GM23338 (cell line): ENCODE measurements around the gene VSTM5. TPM values are rescaled to one million over a fixed set of nuclear protein-coding genes. Genes with fewer than 3 reads are reported as not detected.

Experiments
- ATAC-seq: fragments of 200-7000 bp; cut with Tn5 transposase; 3 replicates; pipeline ENCODE4 v1.9.1; 2020
- DNase-seq: peaks from one replicate; pipeline ENCODE4 v3.0.0-alpha.2; 2015; ENCODE audit warnings: low spot score
- H2AFZ ChIP-seq: fragments of 200-600 bp; sonication (generic); 2 replicates; pipeline ENCODE4 v1.8.0; 2016; ENCODE audit warnings: antibody characterized with exemption, mild to moderate bottlenecking, moderate library complexity
- H3F3A ChIP-seq: fragments of 200-600 bp; sonication (generic); replicated peaks from 2 replicates; pipeline ENCODE4 v1.8.0; 2017; ENCODE audit warnings: antibody characterized with exemption, mixed run types, low read depth
- H3K27ac ChIP-seq: fragments of 200-600 bp; sonication (generic); 2 replicates; pipeline ENCODE4 v1.6.1; 2016; ENCODE audit warnings: low read depth
- H3K27me3 ChIP-seq: fragments of 200-600 bp; sonication (generic); 2 replicates; pipeline ENCODE4 v1.8.0; 2016; ENCODE audit warnings: mild to moderate bottlenecking, mixed run types, moderate library complexity; ENCODE audit not compliant: insufficient read depth
- H3K36me3 ChIP-seq: fragments of 200-600 bp; sonication (generic); 2 replicates; pipeline ENCODE4 v1.8.0; 2016; ENCODE audit warnings: mild to moderate bottlenecking; ENCODE audit not compliant: insufficient read depth
- H3K4me1 ChIP-seq: fragments of 200-600 bp; sonication (generic); 2 replicates; pipeline ENCODE4 v1.8.0; 2016; ENCODE audit warnings: mild to moderate bottlenecking, moderate library complexity; ENCODE audit not compliant: insufficient read depth
- H3K4me2 ChIP-seq: fragments of 200-600 bp; sonication (generic); 2 replicates; pipeline ENCODE4 v1.7.1; 2017; ENCODE audit warnings: mixed run types
- H3K4me3 ChIP-seq: fragments of 200-600 bp; sonication (generic); 2 replicates; pipeline ENCODE4 v1.6.1; 2016; ENCODE audit warnings: mixed run types
- H3K79me2 ChIP-seq: fragments of 200-600 bp; sonication (generic); replicated peaks from 2 replicates; pipeline ENCODE4 v1.8.0; 2017; ENCODE audit warnings: mild to moderate bottlenecking; ENCODE audit not compliant: insufficient read depth
- H3K9me2 ChIP-seq: fragments of 200-600 bp; sonication (generic); 2 replicates; pipeline ENCODE4 v1.8.0; 2017; ENCODE audit not compliant: insufficient read depth
- H4K20me1 ChIP-seq: fragments of 200-600 bp; sonication (generic); replicated peaks from 2 replicates; pipeline ENCODE4 v1.8.0; 2017; ENCODE audit warnings: mild to moderate bottlenecking; ENCODE audit not compliant: insufficient read depth
- H3K27ac Mint-ChIP-seq: 2 replicates; pipeline ENCODE4 v1.8.0; 2020; ENCODE audit warnings: inconsistent platforms, mild to moderate bottlenecking, moderate library complexity, mixed read lengths
- H3K27me3 Mint-ChIP-seq: 3 replicates; pipeline ENCODE4 v1.8.0; 2022; ENCODE audit warnings: low read depth, mild to moderate bottlenecking, moderate library complexity, mixed read lengths, inconsistent platforms; ENCODE audit not compliant: insufficient read depth, poor library complexity
- H3K36me3 Mint-ChIP-seq: 3 replicates; pipeline ENCODE4 v1.8.0; 2021; ENCODE audit warnings: low read depth, mild to moderate bottlenecking, inconsistent platforms, moderate library complexity, mixed read lengths
- H3K4me1 Mint-ChIP-seq: 3 replicates; pipeline ENCODE4 v1.8.0; 2020; ENCODE audit warnings: mild to moderate bottlenecking, inconsistent platforms, mixed read lengths
- H3K4me3 Mint-ChIP-seq: 3 replicates; pipeline ENCODE4 v1.8.0; 2021; ENCODE audit warnings: moderate library complexity, mild to moderate bottlenecking, inconsistent platforms, mixed read lengths
- H3K9me3 Mint-ChIP-seq: 3 replicates; pipeline ENCODE4 v1.8.0; 2020; ENCODE audit warnings: moderate library complexity, mild to moderate bottlenecking, inconsistent platforms, mixed read lengths
- CREB1 ChIP-seq: fragments of 250-450 bp; sonication (Bioruptor Pico); IDR thresholded peaks from 2 replicates; pipeline ENCODE4 v1.5.0; 2020; ENCODE audit warnings: low read depth, mild to moderate bottlenecking, moderate library complexity
- EZH2 ChIP-seq: fragments of 200-600 bp; sonication (generic); IDR thresholded peaks from one replicate; pipeline ENCODE4 v1.8.0; 2017; ENCODE audit warnings: antibody characterized with exemption, mild to moderate bottlenecking, low read depth; ENCODE audit not compliant: unreplicated experiment
- EZH2phosphoT487 ChIP-seq: fragments of 200-600 bp; sonication (generic); IDR thresholded peaks from one replicate; pipeline ENCODE4 v1.8.1; 2018; ENCODE audit warnings: antibody characterized with exemption; ENCODE audit not compliant: unreplicated experiment
- JUNB ChIP-seq: IDR thresholded peaks from one replicate; pipeline ENCODE4 v1.6.1; 2016; ENCODE audit warnings: antibody characterized with exemption; ENCODE audit not compliant: unreplicated experiment
- NANOG ChIP-seq: IDR thresholded peaks from 2 replicates; pipeline ENCODE4 v1.6.1; 2016; ENCODE audit warnings: antibody characterized with exemption, borderline replicate concordance
- POLR2AphosphoS5 ChIP-seq: IDR thresholded peaks from 2 replicates; pipeline ENCODE4 v1.6.1; 2016; ENCODE audit warnings: antibody characterized with exemption, low read depth
- ZNF114 ChIP-seq: fragments of 250-450 bp; sonication (Bioruptor Pico); IDR thresholded peaks from 2 replicates; pipeline ENCODE4 v1.5.0; 2020; ENCODE audit warnings: mild to moderate bottlenecking, moderate library complexity
- ZNF331 ChIP-seq: fragments of 250-450 bp; sonication (Bioruptor Pico); IDR thresholded peaks from 2 replicates; pipeline ENCODE4 v1.5.0; 2020; ENCODE audit warnings: low read depth, mild to moderate bottlenecking, moderate library complexity
- polyA plus RNA-seq: library from polyadenylated mRNA; unstranded; fragments of >200 nt; fragmentation: Nextera tagmentation; extraction: Ambion mirVana; gene quantifications from 2 replicates; pipeline ENCODE4 v1.2.1, GENCODE V29; 2016
- total RNA-seq: library from RNA; depleted of rRNA; stranded (reverse); fragments of >200 nt; shearing (Covaris generic); gene quantifications from 2 replicates; pipeline ENCODE4 v1.2.3, GENCODE V29; 2014
- TF ChIP-seq, protein P1 (sequence below): IDR thresholded peaks from one replicate; pipeline ENCODE4 v1.6.1; 2018; ENCODE audit warnings: antibody characterized with exemption; ENCODE audit not compliant: unreplicated experiment
- TF ChIP-seq, protein P2 (sequence below): IDR thresholded peaks from 2 replicates; pipeline ENCODE4 v1.6.1; 2016; ENCODE audit warnings: antibody characterized with exemption
- TF ChIP-seq, protein P3 (sequence below): fragments of 250-450 bp; sonication (Bioruptor Pico); IDR thresholded peaks from 2 replicates; pipeline ENCODE4 v1.5.0; 2020; ENCODE audit warnings: mild to moderate bottlenecking, moderate library complexity

The VSTM5 gene
- total and polyA plus RNA-seq, 2 experiments from 2014 or later: 0.21 to 0.66 TPM

DNA sequence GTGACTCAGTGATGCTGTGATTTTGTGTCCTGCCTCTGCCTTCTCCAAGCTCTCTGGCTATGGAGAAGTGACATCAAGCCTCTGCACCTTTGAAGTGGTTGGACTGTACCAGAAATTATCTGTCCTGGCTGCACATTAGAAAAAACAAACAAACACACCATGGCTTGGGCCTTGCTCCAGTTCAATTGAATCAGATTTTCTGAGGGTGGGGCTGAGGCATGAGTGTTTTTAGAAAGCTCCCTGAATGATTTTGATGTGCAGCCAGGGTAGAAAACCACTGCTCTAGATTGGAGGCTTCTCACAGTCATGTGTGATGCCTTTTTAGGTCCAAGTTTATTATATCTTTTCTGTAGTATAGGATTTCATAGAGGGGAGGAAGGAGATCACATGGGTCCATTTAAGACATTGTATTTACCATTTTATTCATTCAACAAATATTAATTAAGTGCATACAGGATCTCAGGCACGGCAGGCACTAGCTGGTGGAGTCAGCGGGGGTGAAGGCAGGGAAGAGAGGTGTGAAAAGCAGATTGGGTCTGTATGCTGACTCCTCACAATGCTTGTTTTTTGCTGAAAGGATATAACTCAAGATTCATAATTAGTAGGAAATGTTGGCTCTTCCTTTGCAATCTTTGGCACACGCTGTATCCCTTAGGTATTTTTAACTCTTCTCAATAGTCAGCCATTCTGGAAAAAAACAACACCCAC, 7.1 kb upstream of the VSTM5 start:
- Histone ChIP-seq H3K4me2 (no peak overlapping the region), H2AFZ (no peak overlapping the region), H4K20me1 (no peaks in the 10 kb centered on the region), H3K9me2 (no peaks in the 10 kb centered on the region), H3K27ac (no peak overlapping the region), H3K27me3 (no peaks in the 10 kb centered on the region), H3K4me3 (no peak overlapping the region), H3K4me1 (peaks cover 42% of the 10 kb centered on the region), H3F3A (no peaks in the 10 kb centered on the region), H3K79me2 (no peaks in the 10 kb centered on the region), H3K36me3 (no peaks in the 10 kb centered on the region)
- ATAC-seq (no peak), DNase-seq (no peak)
- no peaks in the 10 kb centered on the region; the same call in 1 of the 3 replicates for H3K36me3 Mint-ChIP-seq
- no peaks in the 10 kb centered on the region for H3K27me3 Mint-ChIP-seq
- H3K27ac Mint-ChIP-seq: no peak overlapping the region
- no peaks in the 10 kb centered on the region; the same call in 2 of the 3 replicates for H3K9me3 Mint-ChIP-seq
- no peak overlapping the region for H3K4me3 Mint-ChIP-seq
- peaks cover 57% of the 10 kb centered on the region for H3K4me1 Mint-ChIP-seq
- no peak for TF ChIP-seq NANOG

- Mint-ChIP-seq H3K4me1 (peaks cover 29% of the 10 kb centered on the region), H3K9me3 (no peaks in the 10 kb centered on the region; the same call in 2 of the 3 replicates), H3K27me3 (peaks cover 10% of the 10 kb centered on the region), H3K27ac (no peak overlapping the region), H3K4me3 (no peak overlapping the region), H3K36me3 (no peaks in the 10 kb centered on the region; the same call in 1 of the 3 replicates)
- Histone ChIP-seq H2AFZ (no peak overlapping the region), H3K4me2 (no peak overlapping the region), H3K4me1 (peaks cover 35% of the 10 kb centered on the region), H3K4me3 (no peak overlapping the region), H3K27ac (no peak overlapping the region), H3K9me2 (no peaks in the 10 kb centered on the region), H3F3A (0 out of 2 replicates have a peak, but pooled peaks cover 3% of the 10 kb centered on the region), H3K79me2 (no peaks in the 10 kb centered on the region), H3K36me3 (no peaks in the 10 kb centered on the region), H4K20me1 (no peaks in the 10 kb centered on the region), H3K27me3 (peaks cover 10% of the 10 kb centered on the region; the same call in 1 of the 2 replicates)
- DNase-seq (no peak), ATAC-seq (no peak)
- TF ChIP-seq, protein P1, sequence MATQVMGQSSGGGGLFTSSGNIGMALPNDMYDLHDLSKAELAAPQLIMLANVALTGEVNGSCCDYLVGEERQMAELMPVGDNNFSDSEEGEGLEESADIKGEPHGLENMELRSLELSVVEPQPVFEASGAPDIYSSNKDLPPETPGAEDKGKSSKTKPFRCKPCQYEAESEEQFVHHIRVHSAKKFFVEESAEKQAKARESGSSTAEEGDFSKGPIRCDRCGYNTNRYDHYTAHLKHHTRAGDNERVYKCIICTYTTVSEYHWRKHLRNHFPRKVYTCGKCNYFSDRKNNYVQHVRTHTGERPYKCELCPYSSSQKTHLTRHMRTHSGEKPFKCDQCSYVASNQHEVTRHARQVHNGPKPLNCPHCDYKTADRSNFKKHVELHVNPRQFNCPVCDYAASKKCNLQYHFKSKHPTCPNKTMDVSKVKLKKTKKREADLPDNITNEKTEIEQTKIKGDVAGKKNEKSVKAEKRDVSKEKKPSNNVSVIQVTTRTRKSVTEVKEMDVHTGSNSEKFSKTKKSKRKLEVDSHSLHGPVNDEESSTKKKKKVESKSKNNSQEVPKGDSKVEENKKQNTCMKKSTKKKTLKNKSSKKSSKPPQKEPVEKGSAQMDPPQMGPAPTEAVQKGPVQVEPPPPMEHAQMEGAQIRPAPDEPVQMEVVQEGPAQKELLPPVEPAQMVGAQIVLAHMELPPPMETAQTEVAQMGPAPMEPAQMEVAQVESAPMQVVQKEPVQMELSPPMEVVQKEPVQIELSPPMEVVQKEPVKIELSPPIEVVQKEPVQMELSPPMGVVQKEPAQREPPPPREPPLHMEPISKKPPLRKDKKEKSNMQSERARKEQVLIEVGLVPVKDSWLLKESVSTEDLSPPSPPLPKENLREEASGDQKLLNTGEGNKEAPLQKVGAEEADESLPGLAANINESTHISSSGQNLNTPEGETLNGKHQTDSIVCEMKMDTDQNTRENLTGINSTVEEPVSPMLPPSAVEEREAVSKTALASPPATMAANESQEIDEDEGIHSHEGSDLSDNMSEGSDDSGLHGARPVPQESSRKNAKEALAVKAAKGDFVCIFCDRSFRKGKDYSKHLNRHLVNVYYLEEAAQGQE: no peak
- TF ChIP-seq EZH2 (no peak), JUNB (no peak), EZH2phosphoT487 (no peak), ZNF331 (no peak), ZNF114 (CRISPR knock-in tag) (no peak), CREB1 (no peak), POLR2AphosphoS5 (no peak), NANOG (no peak)
- TF ChIP-seq, protein P2, sequence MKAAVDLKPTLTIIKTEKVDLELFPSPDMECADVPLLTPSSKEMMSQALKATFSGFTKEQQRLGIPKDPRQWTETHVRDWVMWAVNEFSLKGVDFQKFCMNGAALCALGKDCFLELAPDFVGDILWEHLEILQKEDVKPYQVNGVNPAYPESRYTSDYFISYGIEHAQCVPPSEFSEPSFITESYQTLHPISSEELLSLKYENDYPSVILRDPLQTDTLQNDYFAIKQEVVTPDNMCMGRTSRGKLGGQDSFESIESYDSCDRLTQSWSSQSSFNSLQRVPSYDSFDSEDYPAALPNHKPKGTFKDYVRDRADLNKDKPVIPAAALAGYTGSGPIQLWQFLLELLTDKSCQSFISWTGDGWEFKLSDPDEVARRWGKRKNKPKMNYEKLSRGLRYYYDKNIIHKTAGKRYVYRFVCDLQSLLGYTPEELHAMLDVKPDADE: no peak
- TF ChIP-seq, protein P3, sequence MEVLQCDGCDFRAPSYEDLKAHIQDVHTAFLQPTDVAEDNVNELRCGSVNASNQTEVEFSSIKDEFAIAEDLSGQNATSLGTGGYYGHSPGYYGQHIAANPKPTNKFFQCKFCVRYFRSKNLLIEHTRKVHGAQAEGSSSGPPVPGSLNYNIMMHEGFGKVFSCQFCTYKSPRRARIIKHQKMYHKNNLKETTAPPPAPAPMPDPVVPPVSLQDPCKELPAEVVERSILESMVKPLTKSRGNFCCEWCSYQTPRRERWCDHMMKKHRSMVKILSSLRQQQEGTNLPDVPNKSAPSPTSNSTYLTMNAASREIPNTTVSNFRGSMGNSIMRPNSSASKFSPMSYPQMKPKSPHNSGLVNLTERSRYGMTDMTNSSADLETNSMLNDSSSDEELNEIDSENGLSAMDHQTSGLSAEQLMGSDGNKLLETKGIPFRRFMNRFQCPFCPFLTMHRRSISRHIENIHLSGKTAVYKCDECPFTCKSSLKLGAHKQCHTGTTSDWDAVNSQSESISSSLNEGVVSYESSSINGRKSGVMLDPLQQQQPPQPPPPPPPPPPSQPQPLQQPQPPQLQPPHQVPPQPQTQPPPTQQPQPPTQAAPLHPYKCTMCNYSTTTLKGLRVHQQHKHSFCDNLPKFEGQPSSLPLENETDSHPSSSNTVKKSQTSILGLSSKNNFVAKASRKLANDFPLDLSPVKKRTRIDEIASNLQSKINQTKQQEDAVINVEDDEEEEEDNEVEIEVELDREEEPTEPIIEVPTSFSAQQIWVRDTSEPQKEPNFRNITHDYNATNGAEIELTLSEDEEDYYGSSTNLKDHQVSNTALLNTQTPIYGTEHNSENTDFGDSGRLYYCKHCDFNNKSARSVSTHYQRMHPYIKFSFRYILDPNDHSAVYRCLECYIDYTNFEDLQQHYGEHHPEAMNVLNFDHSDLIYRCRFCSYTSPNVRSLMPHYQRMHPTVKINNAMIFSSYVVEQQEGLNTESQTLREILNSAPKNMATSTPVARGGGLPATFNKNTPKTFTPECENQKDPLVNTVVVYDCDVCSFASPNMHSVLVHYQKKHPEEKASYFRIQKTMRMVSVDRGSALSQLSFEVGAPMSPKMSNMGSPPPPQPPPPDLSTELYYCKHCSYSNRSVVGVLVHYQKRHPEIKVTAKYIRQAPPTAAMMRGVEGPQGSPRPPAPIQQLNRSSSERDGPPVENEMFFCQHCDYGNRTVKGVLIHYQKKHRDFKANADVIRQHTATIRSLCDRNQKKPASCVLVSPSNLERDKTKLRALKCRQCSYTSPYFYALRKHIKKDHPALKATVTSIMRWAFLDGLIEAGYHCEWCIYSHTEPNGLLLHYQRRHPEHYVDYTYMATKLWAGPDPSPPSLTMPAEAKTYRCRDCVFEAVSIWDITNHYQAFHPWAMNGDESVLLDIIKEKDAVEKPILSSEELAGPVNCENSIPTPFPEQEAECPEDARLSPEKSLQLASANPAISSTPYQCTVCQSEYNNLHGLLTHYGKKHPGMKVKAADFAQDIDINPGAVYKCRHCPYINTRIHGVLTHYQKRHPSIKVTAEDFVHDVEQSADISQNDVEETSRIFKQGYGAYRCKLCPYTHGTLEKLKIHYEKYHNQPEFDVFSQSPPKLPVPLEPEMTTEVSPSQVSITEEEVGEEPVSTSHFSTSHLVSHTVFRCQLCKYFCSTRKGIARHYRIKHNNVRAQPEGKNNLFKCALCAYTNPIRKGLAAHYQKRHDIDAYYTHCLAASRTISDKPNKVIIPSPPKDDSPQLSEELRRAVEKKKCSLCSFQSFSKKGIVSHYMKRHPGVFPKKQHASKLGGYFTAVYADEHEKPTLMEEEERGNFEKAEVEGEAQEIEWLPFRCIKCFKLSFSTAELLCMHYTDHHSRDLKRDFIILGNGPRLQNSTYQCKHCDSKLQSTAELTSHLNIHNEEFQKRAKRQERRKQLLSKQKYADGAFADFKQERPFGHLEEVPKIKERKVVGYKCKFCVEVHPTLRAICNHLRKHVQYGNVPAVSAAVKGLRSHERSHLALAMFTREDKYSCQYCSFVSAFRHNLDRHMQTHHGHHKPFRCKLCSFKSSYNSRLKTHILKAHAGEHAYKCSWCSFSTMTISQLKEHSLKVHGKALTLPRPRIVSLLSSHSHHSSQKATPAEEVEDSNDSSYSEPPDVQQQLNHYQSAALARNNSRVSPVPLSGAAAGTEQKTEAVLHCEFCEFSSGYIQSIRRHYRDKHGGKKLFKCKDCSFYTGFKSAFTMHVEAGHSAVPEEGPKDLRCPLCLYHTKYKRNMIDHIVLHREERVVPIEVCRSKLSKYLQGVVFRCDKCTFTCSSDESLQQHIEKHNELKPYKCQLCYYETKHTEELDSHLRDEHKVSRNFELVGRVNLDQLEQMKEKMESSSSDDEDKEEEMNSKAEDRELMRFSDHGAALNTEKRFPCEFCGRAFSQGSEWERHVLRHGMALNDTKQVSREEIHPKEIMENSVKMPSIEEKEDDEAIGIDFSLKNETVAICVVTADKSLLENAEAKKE (CRISPR knock-in tag): no peak
Measured at GRCh38 chr11:93852242-93852641, 1.8 kb upstream of the VSTM5 start.
